DMS153 (cell line): ENCODE data around the gene DYNLT2.
"Not testable (repeated sequence)": the region's sequence is repeated elsewhere in the genome, so short reads cannot be mapped to it uniquely, and the experiment has no call there.

ENCODE experiments used
- DNase-seq: peaks from one replicate; lab custom pipeline; 2025; lab: John Stamatoyannopoulos, UW

Gene DYNLT2

DNA sequence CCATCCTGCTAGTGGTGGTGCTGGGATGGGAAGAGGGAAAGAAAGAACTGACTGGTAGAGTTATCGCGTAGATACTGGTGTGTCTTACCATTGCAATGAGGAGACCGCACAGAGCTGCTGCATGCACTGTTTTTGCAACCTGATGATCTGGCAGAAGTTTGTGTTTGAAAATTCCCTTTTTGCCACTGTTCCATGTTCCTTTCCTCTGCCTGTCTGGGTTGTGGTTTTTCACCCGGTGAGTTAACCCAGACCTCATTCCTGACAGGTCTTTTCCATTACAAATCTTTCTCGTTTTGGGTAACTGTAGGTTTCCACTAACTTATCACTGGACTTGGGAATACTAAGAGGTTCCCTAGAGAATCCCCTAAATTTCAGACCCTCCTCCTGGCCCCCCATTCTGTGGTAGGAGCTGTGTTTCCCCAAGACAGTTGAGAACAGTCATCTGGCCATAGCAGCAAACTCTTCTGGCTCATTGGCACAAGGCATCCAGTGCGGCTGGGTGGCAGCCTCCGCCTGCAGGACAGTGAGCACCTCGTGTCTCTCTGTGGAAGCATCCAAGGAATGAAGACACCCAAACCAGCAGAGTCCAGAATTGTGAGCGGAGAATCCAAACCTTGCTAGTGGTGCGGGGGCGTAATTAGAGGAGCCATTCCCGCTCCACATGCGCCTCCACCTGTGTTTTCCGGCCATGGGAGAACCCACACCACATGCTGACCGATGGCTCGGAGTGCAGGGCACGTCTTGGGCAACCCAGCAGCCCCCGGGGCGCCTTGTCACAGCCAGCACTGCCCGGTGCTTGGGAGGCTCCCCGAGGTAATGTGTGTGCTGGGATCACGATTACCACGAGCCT is 32.8 kb upstream of the DYNLT2 start:
- DNase-seq = no peak

DNA sequence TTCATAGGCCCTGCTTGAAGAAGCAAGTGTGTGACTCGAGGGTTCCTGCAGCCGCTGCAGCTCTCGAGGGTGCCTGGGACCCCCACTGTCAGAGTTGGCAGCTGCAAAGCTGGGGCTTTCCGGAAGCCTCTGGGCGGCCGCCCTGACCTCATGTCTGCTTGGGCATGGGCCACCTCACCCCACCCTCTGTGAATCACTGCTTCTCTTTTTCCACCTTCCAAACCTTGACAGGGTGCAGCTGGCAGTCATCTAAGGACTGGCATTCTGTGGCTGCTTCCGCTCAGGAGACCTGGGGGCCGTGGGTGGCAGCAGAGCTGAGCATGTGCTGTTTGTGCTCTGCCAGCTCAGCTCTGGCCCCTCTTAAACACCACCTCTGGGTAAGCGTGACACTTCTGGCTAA is 32.0 kb upstream of the DYNLT2 start:
- no peak for DNase-seq

DNA sequence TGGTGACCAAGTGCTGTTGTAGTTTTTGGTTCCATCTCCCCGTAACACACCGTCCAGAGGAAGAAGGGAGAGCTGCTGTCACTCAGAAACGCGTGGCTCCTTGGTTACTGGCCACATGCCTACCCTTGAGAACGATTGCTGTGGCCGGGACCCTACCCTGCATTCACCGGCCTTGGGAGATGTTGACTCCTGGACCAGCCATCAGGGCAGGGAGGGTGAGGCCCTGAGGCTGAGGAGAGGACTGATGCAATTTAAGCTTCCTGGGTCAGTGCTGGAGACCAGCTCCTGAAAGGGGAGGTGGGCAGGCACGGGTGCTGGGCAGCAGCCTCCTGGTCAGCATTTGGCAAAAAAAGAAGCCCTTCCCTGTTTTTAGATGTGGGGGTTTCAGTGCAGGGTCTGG is 31.6 kb upstream of the DYNLT2 start:
- no peak for DNase-seq

DNA sequence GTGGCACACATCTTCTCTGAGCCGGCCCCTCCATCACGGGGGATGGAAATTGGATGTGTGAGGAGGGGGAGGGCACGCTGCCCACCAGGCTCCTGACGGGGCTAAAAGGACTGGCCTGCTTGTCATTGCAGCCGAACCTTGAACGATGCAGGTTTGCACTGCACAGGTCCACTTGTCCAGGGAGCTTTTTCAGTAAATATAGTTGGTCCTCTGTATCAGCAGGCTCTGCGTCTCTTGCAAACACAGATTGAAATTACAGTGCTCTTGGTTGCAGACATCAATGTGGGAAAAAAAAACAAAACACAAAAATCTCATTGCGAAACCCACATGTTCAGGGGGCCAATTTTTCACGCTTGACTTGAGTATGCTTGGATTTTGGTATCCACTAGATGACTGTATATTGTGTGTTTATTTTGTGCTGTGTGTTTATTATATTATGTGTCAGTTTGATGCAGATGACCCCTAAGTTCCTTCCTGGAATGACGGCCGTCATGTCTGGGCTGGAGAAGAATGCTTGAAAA is 29.3 kb upstream of the DYNLT2 start:
- no peak for DNase-seq

DNA sequence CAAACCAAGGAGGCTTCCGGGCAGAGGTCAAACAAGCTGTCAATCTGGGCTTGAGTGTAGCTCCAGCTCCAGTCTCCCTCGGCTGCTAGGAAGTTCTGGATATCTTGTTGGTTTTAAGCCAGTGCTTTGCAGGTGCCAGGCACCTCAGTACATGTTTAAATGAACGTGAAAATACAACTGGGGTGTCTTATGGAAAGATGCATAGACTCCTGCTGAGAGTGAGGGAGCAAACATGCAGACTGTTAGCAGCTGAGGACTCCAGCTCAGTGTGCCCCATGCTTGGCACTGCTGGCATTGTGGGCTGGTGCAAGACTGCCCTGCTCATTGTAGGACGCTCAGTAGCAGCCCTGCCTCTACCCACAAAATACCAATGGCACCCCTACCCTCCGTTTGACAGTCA is 28.5 kb upstream of the DYNLT2 start:
- DNase-seq = no peak

DNA sequence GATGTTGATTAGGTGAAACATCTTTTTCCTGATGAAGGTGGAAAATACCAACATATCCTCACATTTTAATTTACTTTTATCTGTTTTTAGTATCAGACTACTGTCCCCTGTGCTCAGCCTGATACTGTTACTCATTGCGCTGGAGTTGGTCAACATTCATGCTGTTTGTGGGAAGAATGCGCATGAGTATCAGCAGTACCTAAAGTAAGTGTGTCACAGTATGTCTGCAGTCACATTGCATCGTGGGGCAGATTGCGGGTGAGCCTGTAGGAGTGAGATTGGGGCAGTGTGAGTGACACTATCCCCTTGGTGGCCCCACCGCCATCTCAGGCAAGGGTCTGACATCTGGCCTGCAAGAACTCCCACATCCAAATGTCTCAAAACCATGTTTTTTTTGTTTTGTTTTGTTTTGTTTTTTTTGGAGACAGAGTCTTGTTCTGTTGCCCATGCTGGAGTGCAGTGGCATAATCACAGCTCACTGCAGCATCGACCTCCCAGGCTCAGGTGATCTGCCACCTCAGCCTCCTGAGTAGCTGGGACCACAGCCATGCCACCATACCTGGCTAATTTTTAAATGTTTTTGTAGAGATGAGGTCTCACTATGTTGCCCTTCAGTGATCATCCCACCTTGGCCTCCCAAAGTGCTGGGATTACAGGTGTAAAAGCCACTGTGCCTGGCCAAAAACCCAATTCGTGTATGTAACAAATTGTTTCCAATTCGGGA is 27.9 kb upstream of the DYNLT2 start:
- DNase-seq = no peak

DNA sequence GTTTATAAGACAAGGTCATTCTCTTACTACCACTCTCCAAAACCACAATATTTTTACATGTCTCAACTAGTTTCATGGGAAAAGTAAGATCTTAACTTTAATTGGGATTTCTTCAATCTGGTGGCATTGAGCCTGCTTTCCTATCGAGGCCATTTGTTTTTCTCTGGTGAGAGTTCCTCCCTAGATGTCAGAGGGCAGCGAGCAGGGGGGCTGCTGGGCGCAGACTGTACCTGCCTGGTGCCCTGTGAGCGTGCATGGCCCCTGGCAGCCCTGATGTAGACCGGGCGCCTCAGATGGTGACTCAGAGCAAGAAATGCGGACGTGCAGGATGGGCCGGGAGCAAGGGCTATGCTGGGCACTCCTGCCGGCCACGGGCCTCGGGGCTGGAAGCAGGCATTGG is 27.3 kb upstream of the DYNLT2 start:
- no peak for DNase-seq

DNA sequence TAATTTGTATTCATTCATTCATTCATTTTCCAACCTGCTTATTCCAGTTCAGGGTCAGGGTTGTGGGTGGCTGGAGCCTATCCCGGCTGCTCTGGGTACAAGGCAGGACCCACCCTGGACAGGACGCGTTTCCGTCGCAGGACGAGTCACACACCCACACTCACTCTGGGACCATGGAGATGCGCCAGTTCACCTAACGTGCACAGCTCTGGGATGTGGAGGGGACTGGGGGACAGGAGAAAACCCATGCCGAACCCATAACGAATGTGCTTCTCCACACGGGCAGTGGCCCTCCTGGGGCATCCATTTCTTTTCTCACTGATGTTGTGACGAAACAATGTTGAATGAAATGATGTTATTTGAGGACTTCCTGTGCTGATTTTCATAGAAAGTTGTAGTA is 26.5 kb upstream of the DYNLT2 start:
- no peak for DNase-seq

DNA sequence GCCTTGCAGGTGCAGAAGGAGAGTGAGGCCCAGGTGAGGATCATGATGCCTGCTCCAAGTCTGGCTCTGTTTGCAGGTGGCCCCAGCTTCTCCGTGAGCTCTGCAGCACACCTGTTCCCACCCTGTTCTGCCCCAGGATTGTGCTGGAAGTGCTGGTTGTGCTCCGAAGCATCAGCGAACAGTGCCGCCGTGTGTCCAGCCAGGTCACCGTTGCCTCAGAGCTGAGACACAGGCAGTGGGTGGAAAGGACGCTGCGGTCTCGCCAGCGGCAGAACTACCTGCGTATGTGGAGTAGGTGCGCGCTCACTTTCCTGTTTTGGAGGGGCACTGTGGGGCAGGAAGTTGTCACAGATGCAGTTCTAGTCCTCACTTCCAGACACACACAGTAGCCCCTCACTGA is 25.0 kb upstream of the DYNLT2 start:
- DNase-seq = no peak

DNA sequence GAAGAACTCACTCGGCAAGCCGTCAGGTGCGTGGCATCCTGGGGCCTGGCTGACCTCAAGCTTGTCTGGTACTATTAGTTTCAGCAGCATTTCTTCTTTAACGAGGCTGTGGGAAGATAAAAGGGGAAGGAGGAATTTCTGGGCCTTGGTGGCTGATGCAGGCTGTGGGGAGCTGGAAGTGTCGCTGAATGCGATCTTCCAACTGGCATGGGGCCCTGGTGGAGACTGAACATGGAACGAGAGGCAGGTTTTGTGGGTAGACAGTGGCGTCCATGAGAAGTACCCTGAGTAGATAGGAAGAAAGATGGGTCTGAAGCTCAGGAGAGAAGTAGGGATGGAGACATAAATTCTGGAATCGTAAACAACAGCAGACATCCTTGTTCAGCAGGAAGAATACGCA is 23.9 kb upstream of the DYNLT2 start:
- DNase-seq = no peak

DNA sequence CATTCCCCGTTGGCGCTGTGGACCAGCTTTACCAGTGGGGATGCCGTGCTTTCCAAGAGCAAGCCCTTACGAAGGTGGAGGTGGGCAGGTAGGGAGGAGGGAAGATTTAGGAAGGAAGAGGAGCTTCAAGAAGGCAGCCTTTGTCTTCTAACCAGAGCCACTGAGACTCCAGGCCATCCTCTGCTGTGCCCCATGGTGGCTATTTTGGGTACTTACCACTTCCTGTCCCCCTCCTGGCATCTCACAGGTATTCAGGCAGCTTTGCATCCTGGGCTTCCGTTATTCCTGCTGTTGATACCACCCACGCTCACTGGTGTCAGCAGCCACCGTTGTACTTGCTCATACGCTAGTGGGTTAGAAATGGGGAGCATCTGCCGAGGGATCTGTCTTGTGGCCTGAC is 23.0 kb upstream of the DYNLT2 start:
- DNase-seq = no peak

DNA sequence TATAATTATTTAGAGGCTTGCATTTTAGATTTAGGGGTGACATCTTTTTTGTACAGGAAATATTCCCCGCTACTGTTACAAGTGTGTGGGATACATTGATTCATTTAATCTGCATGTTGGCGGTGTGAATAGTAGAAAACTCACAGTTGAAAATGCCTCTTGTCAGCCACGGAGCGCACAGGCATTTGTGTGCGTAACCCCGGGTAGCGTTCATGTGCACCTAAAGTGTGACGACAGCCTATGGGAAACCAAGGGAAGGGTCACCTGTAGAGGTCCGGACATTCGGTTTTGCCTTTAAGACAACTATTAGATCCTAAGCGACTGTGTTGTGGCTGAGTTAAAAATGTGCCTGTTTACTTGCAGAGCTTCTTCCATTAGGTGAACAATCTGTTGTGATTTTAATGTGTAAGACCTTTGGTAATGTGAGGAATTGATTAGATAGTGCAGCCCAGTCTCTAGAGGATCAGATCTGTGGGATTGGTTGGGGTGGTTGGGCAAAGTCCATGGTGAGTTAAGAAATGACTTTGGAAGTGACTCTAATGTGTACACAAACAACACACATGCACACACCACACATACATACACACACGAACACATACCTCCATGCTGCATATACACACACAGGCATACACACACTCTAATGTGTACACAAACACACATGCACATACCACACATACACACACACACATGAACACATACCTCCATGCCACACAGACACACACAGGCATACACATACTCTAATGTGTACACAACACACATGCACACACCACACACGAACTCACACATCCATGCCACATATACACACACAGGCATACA is 15.8 kb upstream of the DYNLT2 start:
- DNase-seq = no peak

DNA sequence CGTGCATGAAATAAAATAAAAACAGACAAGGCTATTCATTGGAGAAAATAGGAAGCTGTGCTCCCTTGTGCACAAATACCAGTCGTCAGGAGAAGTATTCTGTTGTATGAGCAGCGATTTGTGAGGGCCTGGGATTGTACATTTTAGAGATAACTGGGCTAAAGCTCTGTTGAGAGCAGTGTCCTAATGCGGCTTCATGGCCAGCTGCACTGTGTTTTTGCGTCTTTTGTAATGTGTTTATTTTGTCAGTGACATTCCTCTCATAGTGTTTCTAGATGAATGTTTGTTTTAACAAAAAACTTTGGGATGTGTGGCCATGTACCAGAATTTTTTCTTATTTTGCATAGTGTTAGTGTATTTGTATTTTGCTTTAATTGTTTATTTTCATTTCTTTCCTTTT is 14.9 kb upstream of the DYNLT2 start:
- no peak for DNase-seq

DNA sequence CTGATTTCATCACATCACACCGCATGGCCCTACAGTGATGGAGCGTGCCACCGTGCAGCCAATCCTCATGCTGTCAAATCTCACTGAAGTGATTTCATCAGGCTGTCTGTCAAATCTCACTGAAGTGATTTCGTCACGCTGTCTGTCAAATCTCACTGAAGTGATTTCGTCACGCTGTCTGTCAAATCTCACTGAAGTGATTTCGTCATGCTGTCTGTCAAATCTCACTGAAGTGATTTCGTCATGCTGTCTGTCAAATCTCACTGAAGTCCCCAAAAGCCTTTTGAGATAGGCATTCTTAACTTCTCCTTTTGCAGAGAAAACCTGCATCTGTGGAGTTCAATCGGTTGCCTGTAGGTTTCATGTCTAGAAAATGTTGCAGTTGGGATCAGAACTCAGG is 14.4 kb upstream of the DYNLT2 start:
- not testable (repeated sequence) for DNase-seq

DNA sequence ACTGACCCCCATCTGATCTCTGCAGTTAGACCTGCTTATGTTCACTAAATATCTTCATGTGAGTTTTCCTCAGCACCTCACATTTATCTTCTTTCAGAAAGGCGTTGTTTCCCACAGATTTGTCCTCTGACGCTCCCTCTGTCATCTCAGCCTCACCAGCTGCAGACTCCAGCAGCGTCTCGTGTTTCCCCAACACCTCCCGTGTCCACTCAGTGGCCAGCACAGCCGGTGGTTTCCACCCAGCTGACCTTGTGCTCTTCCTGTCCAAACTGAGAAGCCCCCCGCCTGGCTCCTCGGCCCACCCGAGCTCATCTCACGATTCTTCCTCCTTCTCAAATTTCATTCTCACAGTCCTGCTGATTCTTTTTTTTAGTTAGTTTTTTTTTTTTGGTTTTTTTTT is 12.5 kb upstream of the DYNLT2 start:
- no peak for DNase-seq

DNA sequence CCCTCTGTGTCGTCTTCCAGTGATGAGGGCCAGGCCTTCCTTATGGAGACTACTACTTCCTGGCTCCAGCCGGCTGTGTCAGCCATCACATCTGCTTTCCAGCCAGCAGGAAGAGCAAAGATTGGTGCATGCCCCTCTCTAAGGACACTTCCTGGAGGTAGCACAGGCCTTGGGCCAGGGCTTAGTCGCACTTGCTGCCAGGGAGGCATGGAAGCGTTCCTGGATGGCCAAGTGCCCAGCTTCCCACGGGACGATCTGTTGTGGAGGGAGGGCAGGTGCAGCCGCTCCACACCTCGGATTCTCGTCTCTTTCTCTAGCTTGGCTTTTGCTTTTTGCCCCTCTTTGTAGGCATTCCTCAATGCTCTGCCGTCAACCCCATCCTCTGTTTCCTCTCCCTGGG is 11.9 kb upstream of the DYNLT2 start:
- no peak for DNase-seq

DNA sequence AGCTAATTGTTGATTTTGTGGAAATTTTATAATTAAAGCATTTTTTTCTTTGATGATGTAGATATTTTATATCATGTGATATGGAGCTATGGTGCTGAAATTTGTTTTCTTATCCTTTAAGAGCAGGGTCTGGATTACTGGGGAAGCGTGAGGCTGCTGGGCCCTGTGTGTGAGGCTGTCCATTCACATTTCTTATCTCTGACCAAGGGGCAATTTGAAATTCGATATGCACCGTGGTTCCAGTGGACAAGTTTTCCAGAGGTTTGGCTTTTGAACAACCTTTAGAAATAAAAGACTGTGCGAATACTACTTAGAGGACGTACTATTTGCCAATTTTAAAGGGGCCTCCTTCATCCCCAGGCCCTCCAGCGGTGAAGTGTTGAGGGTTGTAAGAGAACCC is 3.8 kb upstream of the DYNLT2 start:
- DNase-seq = no peak

DNA sequence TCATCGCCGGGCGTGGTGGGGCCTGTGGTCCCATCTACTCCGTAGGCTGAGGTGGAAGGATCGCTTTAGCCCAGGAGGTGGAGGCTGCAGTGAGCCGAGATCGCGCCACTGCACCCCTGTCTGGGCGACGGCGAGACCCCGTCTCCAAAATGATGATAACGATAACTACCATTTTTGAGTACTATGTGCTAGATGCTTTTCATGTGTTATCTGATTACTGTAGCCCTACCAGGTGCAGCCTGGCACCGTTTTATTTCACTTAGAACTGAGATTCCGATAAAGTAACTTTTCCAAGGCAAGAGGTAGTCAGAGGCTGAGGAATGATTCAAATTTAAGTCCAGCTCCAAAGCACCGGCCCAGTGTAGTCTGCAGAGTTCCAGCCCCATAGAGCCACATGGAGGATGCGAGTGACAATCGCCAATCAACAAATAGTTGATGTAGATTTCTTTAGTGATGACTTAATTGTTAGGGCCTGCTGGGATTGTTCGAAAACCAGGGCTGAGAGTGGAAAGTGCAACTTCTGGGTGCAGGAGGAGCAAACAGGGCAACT is 777 bp upstream of the DYNLT2 start:
- DNase-seq = no peak

DNA sequence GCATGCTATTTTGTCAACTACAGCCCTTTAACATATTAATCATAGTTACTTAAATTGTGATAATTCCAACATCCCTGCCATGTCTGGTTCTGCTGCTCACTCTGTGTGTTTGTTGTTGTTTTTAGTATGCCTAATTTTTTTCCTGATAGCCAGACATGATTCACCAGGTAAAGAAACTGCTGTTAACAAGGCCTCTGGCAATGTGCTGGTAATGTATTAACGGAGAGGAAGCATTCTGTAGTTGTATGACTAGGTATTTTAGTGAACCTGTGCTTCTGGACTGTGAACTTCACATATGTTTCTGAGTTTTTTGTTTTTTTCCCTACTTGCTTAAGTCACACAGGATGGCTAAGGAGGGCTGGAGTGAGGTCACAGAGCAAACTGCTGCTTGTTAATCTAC is 4.8 kb downstream of the DYNLT2 start:
- no peak for DNase-seq

DNA sequence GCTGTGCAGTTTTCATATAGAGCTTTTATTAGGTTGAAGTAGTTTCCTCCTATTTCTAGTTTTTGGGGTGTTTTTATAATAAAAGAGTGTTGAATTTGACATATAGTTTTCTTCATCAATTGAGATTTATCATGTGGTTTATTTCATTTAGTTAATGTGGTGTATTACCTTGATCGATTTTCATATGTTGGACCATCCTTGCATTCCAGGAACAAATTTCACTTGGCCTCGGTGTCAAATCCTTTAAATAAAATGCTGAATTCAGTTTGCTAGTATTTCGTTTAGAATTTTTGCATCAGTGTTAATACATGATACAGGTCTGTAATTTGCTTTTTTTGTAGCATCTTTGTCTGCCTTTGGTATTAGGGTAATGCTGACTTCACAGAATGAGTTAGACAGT is 6.0 kb downstream of the DYNLT2 start:
- DNase-seq = no peak

DNA sequence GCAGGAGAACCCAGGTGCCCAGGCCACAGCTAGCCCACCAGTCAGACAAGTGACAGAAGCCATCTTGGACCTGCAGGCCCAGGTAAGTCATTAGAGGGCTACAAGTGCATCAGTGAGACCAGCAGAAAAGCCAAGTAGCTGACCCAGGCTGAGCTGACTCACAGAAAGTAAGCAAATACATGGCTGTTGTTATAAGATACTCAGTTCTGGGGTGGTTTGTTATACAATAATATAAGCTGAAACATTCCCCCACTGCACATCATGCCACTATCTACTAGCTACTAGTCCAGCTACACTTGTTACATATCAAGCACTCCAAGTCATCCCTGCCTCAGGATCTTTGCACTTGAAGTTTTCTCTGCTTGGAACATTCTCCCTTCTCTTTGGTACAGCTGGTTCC is 10.0 kb downstream of the DYNLT2 start:
- no peak for DNase-seq

DNA sequence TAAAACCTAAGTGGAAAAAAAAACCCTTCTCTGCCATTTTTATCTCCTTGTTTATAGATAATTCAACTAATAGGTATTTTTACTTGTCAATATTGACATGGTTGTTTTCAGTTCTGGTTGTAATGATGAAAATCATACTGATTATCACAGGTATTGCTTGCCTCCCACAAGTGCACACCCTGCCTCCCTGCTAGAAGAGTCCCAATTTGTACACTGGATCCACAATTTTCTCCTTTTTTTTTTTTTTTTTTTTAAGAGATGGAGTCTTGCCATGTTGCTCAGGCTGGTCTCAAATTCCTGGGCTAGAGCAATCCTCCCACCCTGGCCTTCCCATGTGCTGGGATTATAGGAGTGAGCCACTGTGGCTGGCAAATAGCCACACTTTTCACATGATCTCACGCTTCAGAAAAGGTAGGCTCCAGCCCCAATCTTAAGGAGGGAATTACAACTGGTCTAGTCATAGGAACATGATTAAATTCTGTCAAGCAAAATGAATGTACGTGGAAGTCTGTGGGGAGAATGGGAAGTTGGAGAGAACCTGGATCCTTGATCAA is 12.3 kb downstream of the DYNLT2 start:
- no peak for DNase-seq
